IMR-90 (cell line): ENCODE data around the gene MTHFSD. TPM values are rescaled to one million over a fixed set of nuclear protein-coding genes. Genes with fewer than 3 reads are reported as not detected.

ENCODE experiments used
- ATAC-seq: fragments of 200-7000 bp; cut with Tn5 transposase; 2 replicates; pipeline ENCODE4 v1.9.1; 2020; ENCODE audit warnings: low read depth, mild to moderate bottlenecking, moderate library complexity
- BruUV-seq: library from RNA; stranded (reverse); fragments of 400-500 nt; replicated peaks from 2 replicates; lab custom pipeline; 2021; lab: Mats Ljungman, UMichigan
- CTCF ChIA-PET: fragments of 300-600 bp; formaldehyde crosslinking; extraction: SDS; loops from one replicate; lab custom pipeline; 2021; ENCODE audit warnings: antibody characterized with exemption; lab: Yijun Ruan, JAX
- POLR2A ChIA-PET: fragments of 300-600 bp; sonication (Branson Sonifier 250); formaldehyde crosslinking; loops from one replicate; lab custom pipeline; 2022; ENCODE audit warnings: antibody characterized with exemption; ENCODE audit not compliant: unreplicated experiment; lab: Charles Lee
- DNase-seq: peaks from one replicate; pipeline ENCODE4 v3.0.0; 2013
- H2AFZ ChIP-seq: replicated peaks from 2 replicates; pipeline ENCODE3; 2013; ENCODE audit warnings: low read length, mild to moderate bottlenecking; ENCODE audit not compliant: poor library complexity
- H2AK5ac ChIP-seq: 2 replicates; pipeline ENCODE4 v1.6.1; 2013; ENCODE audit warnings: low read depth, low read length, inconsistent platforms
- H2AK9ac ChIP-seq: replicated peaks from 2 replicates; pipeline ENCODE3; 2013; ENCODE audit warnings: mild to moderate bottlenecking, low read depth, low read length, moderate library complexity; ENCODE audit not compliant: poor library complexity
- H2BK120ac ChIP-seq: 2 replicates; pipeline ENCODE4 v1.6.1; 2013; ENCODE audit warnings: low read depth, low read length, inconsistent platforms
- H2BK15ac ChIP-seq: 3 replicates; pipeline ENCODE4 v1.6.1; 2013; ENCODE audit warnings: low read depth, low read length, inconsistent platforms
- H2BK20ac ChIP-seq: 2 replicates; pipeline ENCODE4 v1.6.1; 2013; ENCODE audit warnings: low read depth, mild to moderate bottlenecking, inconsistent platforms, low read length, moderate library complexity
- H2BK5ac ChIP-seq: 2 replicates; pipeline ENCODE4 v1.6.1; 2013; ENCODE audit warnings: mild to moderate bottlenecking, low read depth, low read length, inconsistent platforms; ENCODE audit not compliant: poor library complexity, severe bottlenecking
- H3K14ac ChIP-seq: replicated peaks from 2 replicates; pipeline ENCODE4 v1.6.1; 2013; ENCODE audit warnings: low read depth, low read length, inconsistent platforms
- H3K18ac ChIP-seq: 2 replicates; pipeline ENCODE4 v1.6.1; 2013; ENCODE audit warnings: low read depth, low read length, control low read depth
- H3K23ac ChIP-seq: 2 replicates; pipeline ENCODE4 v1.6.1; 2013; ENCODE audit warnings: low read depth, low read length, inconsistent platforms
- H3K27ac ChIP-seq: 2 replicates; pipeline ENCODE4 v1.5.1; 2013; ENCODE audit warnings: mild to moderate bottlenecking, control low read depth, low read length; ENCODE audit not compliant: insufficient read depth
- H3K27me3 ChIP-seq: 2 replicates; pipeline ENCODE4 v1.6.1; 2013; ENCODE audit warnings: low read length; ENCODE audit not compliant: control insufficient read depth, insufficient read depth
- H3K36me3 ChIP-seq: 2 replicates; pipeline ENCODE4 v1.6.1; 2013; ENCODE audit warnings: low read length, mixed read lengths; ENCODE audit not compliant: control insufficient read depth, insufficient read depth
- H3K4ac ChIP-seq: 2 replicates; pipeline ENCODE4 v1.6.1; 2013; ENCODE audit warnings: low read depth, low read length, inconsistent platforms
- H3K4me1 ChIP-seq: 2 replicates; pipeline ENCODE4 v1.6.1; 2013; ENCODE audit warnings: low read length, mixed read lengths; ENCODE audit not compliant: control insufficient read depth, insufficient read depth
- H3K4me2 ChIP-seq: 2 replicates; pipeline ENCODE4 v1.6.1; 2013; ENCODE audit warnings: low read depth, mild to moderate bottlenecking, control low read depth, low read length, moderate library complexity
- H3K4me3 ChIP-seq: 2 replicates; pipeline ENCODE4 v1.5.1; 2013; ENCODE audit warnings: low read depth, mild to moderate bottlenecking, control low read depth, low read length, moderate library complexity; ENCODE audit not compliant: insufficient read depth
- H3K56ac ChIP-seq: 2 replicates; pipeline ENCODE4 v1.6.1; 2013; ENCODE audit warnings: low read length, inconsistent platforms; ENCODE audit not compliant: insufficient read depth; ENCODE audit errors: extremely low read depth
- H3K79me1 ChIP-seq, 2 experiments: 2 replicates each; pipeline ENCODE4 v1.6.1; 2013; ENCODE audit warnings: low read length in 2 of 2, inconsistent platforms in 1 of 2, low read depth in 1 of 2
- H3K9ac ChIP-seq: 2 replicates; pipeline ENCODE4 v1.6.1; 2013; ENCODE audit warnings: low read depth, low read length, control low read depth
- H3K9me1 ChIP-seq: 2 replicates; pipeline ENCODE4 v1.6.1; 2013; ENCODE audit warnings: low read length, inconsistent platforms; ENCODE audit not compliant: insufficient read depth
- H3K9me3 ChIP-seq: 2 replicates; pipeline ENCODE4 v1.6.1; 2013; ENCODE audit warnings: low read length; ENCODE audit not compliant: control insufficient read depth, insufficient read depth
- H4K20me1 ChIP-seq: 2 replicates; pipeline ENCODE4 v1.6.1; 2013; ENCODE audit warnings: low read length, inconsistent platforms; ENCODE audit not compliant: insufficient read depth
- H4K5ac ChIP-seq: 2 replicates; pipeline ENCODE4 v1.6.1; 2013; ENCODE audit warnings: mild to moderate bottlenecking, low read depth, low read length, control low read depth
- H4K8ac ChIP-seq, 2 experiments: 2 replicates each; pipeline ENCODE4 v1.6.1; 2013; ENCODE audit warnings: low read depth in 2 of 2, low read length in 2 of 2, control low read depth in 1 of 2, inconsistent platforms in 1 of 2
- H4K91ac ChIP-seq: 2 replicates; pipeline ENCODE4 v1.6.1; 2013; ENCODE audit warnings: low read depth, low read length, inconsistent platforms; ENCODE audit not compliant: insufficient read depth
- BHLHE40 ChIP-seq: fragments of 150-350 bp; IDR thresholded peaks from 2 replicates; pipeline ENCODE4 v1.6.1; 2016; ENCODE audit warnings: mild to moderate bottlenecking, low read depth, low read length
- CEBPB ChIP-seq: IDR thresholded peaks from 2 replicates; pipeline ENCODE4 v1.6.1; 2012; ENCODE audit warnings: low read depth, low read length, improper control_type of control experiment
- CTCF ChIP-seq: conservative IDR thresholded peaks from 2 replicates; pipeline ENCODE4 v1.5.1; 2012; ENCODE audit warnings: mild to moderate bottlenecking, low read depth, low read length, improper control_type of control experiment
- POLR2A ChIP-seq: IDR thresholded peaks from 2 replicates; pipeline ENCODE4 v1.6.1; 2012; ENCODE audit warnings: mild to moderate bottlenecking, low read depth, low read length
- RCOR1 ChIP-seq: IDR thresholded peaks from 2 replicates; pipeline ENCODE4 v1.6.1; 2012; ENCODE audit warnings: mild to moderate bottlenecking, low read length, improper control_type of control experiment; ENCODE audit not compliant: insufficient replicate concordance
- RFX5 ChIP-seq: IDR thresholded peaks from 2 replicates; pipeline ENCODE4 v1.8.0; 2012; ENCODE audit warnings: low read depth, mild to moderate bottlenecking, low read length, moderate library complexity
- USF2 ChIP-seq: fragments of 150-350 bp; IDR thresholded peaks from 2 replicates; pipeline ENCODE4 v1.6.1; 2017; ENCODE audit warnings: mild to moderate bottlenecking, antibody characterized with exemption, low read length, low read depth
- WGBS, 2 experiments: methylation state at CpG; one replicate each; pipeline versions ENCODE4 v1.1.5 to v1.1.7; 2013; ENCODE audit warnings: missing lambda C conversion rate in 2 of 2; ENCODE audit not compliant: insufficient read length in 1 of 2; ENCODE audit errors: extremely low coverage in 2 of 2; 5-methylcytosine and 5-hydroxymethylcytosine counted together
- dilution Hi-C: fragments of 300-500 bp; cut with HindIII; formaldehyde crosslinking; loops from one replicate; pipeline ENCODE4 v1.14.3; 2018; ENCODE audit warnings: low sequenced_read_pairs; ENCODE audit not compliant: unreplicated experiment
- in situ Hi-C: fragments of 300-500 bp; cut with MboI; formaldehyde crosslinking; loops from 3 replicates; pipeline ENCODE4 v1.14.3; 2019; ENCODE audit warnings: low sequenced_read_pairs, inconsistent platforms, mixed read lengths
- intact Hi-C: fragments of 100-400 bp; cut with micrococcal nuclease; formaldehyde crosslinking; loops from 2 replicates; pipeline ENCODE4 v1.10.0; 2022
- polyA plus RNA-seq, 3 experiments: library from polyadenylated mRNA; depleted of rRNA; stranded (reverse); fragments of >200 nt; gene quantifications; 2 replicates each; pipeline ENCODE4 v1.2.3, GENCODE V29; 2012; ENCODE audit warnings: low replicate concordance in 1 of 3
- total RNA-seq: library from RNA; depleted of rRNA; stranded (reverse); fragments of >200 nt; gene quantifications from 2 replicates; pipeline ENCODE4 v1.2.3, GENCODE V29; 2012

Gene MTHFSD
- total and polyA plus RNA-seq, 2 of the 4 experiments (the other 2 are of a cell fraction) = 8.2 to 16.8 TPM

- Histone ChIP-seq H3K4me2 (peak overlapping the region; percentile 48), H2AK5ac (peak overlapping the region; percentile 98), H3K4me3 (no peak overlapping the region), H3K79me1 (peaks cover 20 to 54% of the 10 kb centered on the region in 2 experiments), H3K18ac (peak overlapping the region; percentile 66), H3K4ac (peak overlapping the region; percentile 88), H3K27ac (peak overlapping the region; percentile 65), H4K20me1 (0 out of 2 replicates have a peak, but pooled peaks cover 11% of the 10 kb centered on the region), H3K27me3 (no peaks in the 10 kb centered on the region), H3K4me1 (peaks cover 13% of the 10 kb centered on the region), H4K8ac (peak overlapping the region; percentile 64 to 95), H2AK9ac (peak overlapping the region; percentile 47), H3K9me1 (peaks cover 12% of the 10 kb centered on the region), H2BK120ac (peak overlapping the region; percentile 91), H2BK20ac (peak overlapping the region; percentile 79), H3K14ac (peak overlapping the region; percentile 90), H3K36me3 (no peaks in the 10 kb centered on the region), H2BK15ac (peak overlapping the region; percentile 81; the same call in 2 of the 3 replicates), H3K9me3 (no peaks in the 10 kb centered on the region), H3K56ac (peak overlapping the region; percentile 63), H4K5ac (peak overlapping the region; percentile 44), H2BK5ac (peak overlapping the region; percentile 60), H4K91ac (peak overlapping the region; percentile 88), H3K9ac (peak overlapping the region; percentile 61), H3K23ac (peak overlapping the region; percentile 98), H2AFZ (peak overlapping the region; percentile 79)
- dilution Hi-C loops = no loop called here
- intact Hi-C loops = loop anchor here (2.0 to 5.0 kb wide), 3 partner anchors 257 to 486 kb away; no protein-coding TSS in a partner anchor
- DNase-seq (no peak), ATAC-seq (no peak)
- 69% methylated on average over 11 of the region's 17 CpGs; no CpG with 5 or more reads in 1 of the 2 experiments for WGBS, 2 experiments
- in situ Hi-C loops = loop anchor here (5.0 kb wide), 1 partner anchor 92 kb away; no protein-coding TSS in a partner anchor
- ChIA-PET CTCF (interaction anchor here (1.2 to 1.7 kb wide), 3 partner anchors 11 to 488 kb away, joined by 3 to 13 read pairs (median 3); no protein-coding TSS in a partner anchor), POLR2A (no interaction called here)
- TF ChIP-seq BHLHE40 (no peak), RFX5 (no peak), USF2 (no peak), CEBPB (no peak), CTCF (no peak), RCOR1 (no peak), POLR2A (no peak)
- no TSS peak for BruUV-seq
Observed at GRCh38 chr16:86575095-86575685, 20.2 kb upstream of the MTHFSD start.
